HCT116 (cell line): ENCODE results near the gene MAP7. TPM values are rescaled to one million over a fixed set of nuclear protein-coding genes. Genes with fewer than 3 reads are reported as not detected.

Experiments used
- ATAC-seq: fragments of 200-7000 bp; cut with Tn5 transposase; 2 replicates; pipeline ENCODE4 v1.9.1; 2020; ENCODE audit warnings: mild to moderate bottlenecking, moderate library complexity
- BruUV-seq: library from RNA; stranded (reverse); fragments of 400-500 nt; replicated peaks from 2 replicates; lab custom pipeline; 2021; lab: Mats Ljungman, UMichigan
- CTCF ChIA-PET: fragments of 300-600 bp; sonication (Branson Sonifier 250); formaldehyde crosslinking; loops from one replicate; lab custom pipeline; 2021; ENCODE audit warnings: antibody characterized with exemption; lab: Charles Lee
- POLR2A ChIA-PET: fragments of 300-600, 350-600 bp; sonication (Branson Sonifier 250); formaldehyde crosslinking; loops from one replicate; lab custom pipeline; 2021; ENCODE audit warnings: antibody characterized with exemption; lab: Charles Lee
- RAD21 ChIA-PET, 2 experiments: fragments of 300-600 bp; sonication (Branson Sonifier 250); formaldehyde crosslinking; loops; one replicate each; lab custom pipeline; 2023; ENCODE audit warnings: low total read pairs in 2 of 2; ENCODE audit not compliant: uncharacterized antibody in 2 of 2, unreplicated experiment in 2 of 2, low non-redundant PET in 1 of 2; lab: Charles Lee
- DNase-seq: peaks from one replicate; pipeline ENCODE4 v3.0.0-alpha.2; 2010; ENCODE audit warnings: low read depth, low spot score
- H2AFZ ChIP-seq: fragments of 200-600 bp; shearing (Covaris generic), sonication (generic); 2 replicates; pipeline ENCODE4 v1.6.1; 2017; ENCODE audit warnings: low read depth, mixed run types, mixed read lengths, antibody characterized with exemption, low read length; ENCODE audit not compliant: poor library complexity, severe bottlenecking
- H3K27ac ChIP-seq: 2 replicates; pipeline ENCODE4 v1.5.1; 2012; ENCODE audit warnings: low read depth, low read length
- H3K27me3 ChIP-seq: fragments of 200-600 bp; sonication (generic); 2 replicates; pipeline ENCODE4 v1.6.1; 2016; ENCODE audit warnings: mixed run types, low read length, mixed read lengths; ENCODE audit not compliant: insufficient read depth
- H3K36me3 ChIP-seq, 2 experiments: fragments of 200-500 bp in 1 of 2; fragments of 200-600 bp in 1 of 2; sonication (Bioruptor generic) in 1 of 2; sonication (generic) in 1 of 2; 2 replicates each; pipeline versions ENCODE4 v1.5.1 to v1.6.1; 2014 to 2016; ENCODE audit warnings: low read length in 2 of 2, inconsistent platforms in 1 of 2, mixed read lengths in 1 of 2, mixed run types in 1 of 2; ENCODE audit not compliant: insufficient read depth in 2 of 2, control insufficient read depth in 1 of 2
- H3K4me1 ChIP-seq, 2 experiments: fragments of 200-600 bp in 1 of 2; sonication (generic) in 1 of 2; 2 replicates each; pipeline versions ENCODE4 v1.5.1 to v1.6.1; 2012 to 2017; ENCODE audit warnings: low read length in 2 of 2, inconsistent platforms in 1 of 2, mild to moderate bottlenecking in 1 of 2, mixed read lengths in 1 of 2, mixed run types in 1 of 2, moderate library complexity in 1 of 2; ENCODE audit not compliant: insufficient read depth in 2 of 2, control insufficient read depth in 1 of 2
- H3K4me2 ChIP-seq: fragments of 200-600 bp; sonication (generic); 2 replicates; pipeline ENCODE4 v1.6.1; 2017; ENCODE audit warnings: mixed run types, low read length, mixed read lengths
- H3K4me3 ChIP-seq, 2 experiments: fragments of 200-600 bp in 1 of 2; sonication (generic) in 1 of 2; replicated peaks in 1 of 2; 2 replicates each; pipeline ENCODE4 v1.5.1; 2011 to 2016; ENCODE audit warnings: low read length in 2 of 2, control low read depth in 1 of 2, low read depth in 1 of 2, mild to moderate bottlenecking in 1 of 2, mixed read lengths in 1 of 2, mixed run types in 1 of 2
- H3K79me2 ChIP-seq: fragments of 200-600 bp; sonication (generic); 2 replicates; pipeline ENCODE4 v1.6.1; 2017; ENCODE audit warnings: mild to moderate bottlenecking, mixed run types, low read length, moderate library complexity, mixed read lengths; ENCODE audit not compliant: insufficient read depth
- H3K9ac ChIP-seq: fragments of 200-600 bp; sonication (generic); 2 replicates; pipeline ENCODE4 v1.6.1; 2016; ENCODE audit warnings: low read length, mixed read lengths
- H3K9me2 ChIP-seq: fragments of 200-600 bp; sonication (generic), shearing (Covaris generic); 2 replicates; pipeline ENCODE4 v1.6.1; 2017; ENCODE audit warnings: mixed run types, mild to moderate bottlenecking, moderate library complexity; ENCODE audit not compliant: insufficient read depth
- H3K9me3 ChIP-seq, 2 experiments: fragments of 200-500 bp in 1 of 2; fragments of 200-600 bp in 1 of 2; sonication (Bioruptor generic) in 1 of 2; sonication (generic) in 1 of 2; 2 replicates each; pipeline ENCODE4 v1.6.1; 2014 to 2017; ENCODE audit warnings: low read length in 2 of 2, mixed read lengths in 2 of 2, inconsistent platforms in 1 of 2, low read depth in 1 of 2, mild to moderate bottlenecking in 1 of 2, mixed run types in 1 of 2, moderate library complexity in 1 of 2; ENCODE audit not compliant: control insufficient read depth in 1 of 2, insufficient read depth in 1 of 2
- H4K20me1 ChIP-seq: fragments of 200-600 bp; sonication (generic), shearing (Covaris generic); 2 replicates; pipeline ENCODE4 v1.6.1; 2017; ENCODE audit warnings: mixed run types, mild to moderate bottlenecking, moderate library complexity; ENCODE audit not compliant: insufficient read depth
- ATF3 ChIP-seq: IDR thresholded peaks from 2 replicates; pipeline ENCODE4 v1.6.1; 2012
- CEBPB ChIP-seq: IDR thresholded peaks from 2 replicates; pipeline ENCODE4 v1.6.1; 2012; ENCODE audit warnings: low read depth
- CTCF ChIP-seq, 3 experiments: fragments of 200-600 bp in 1 of 3; sonication (generic) in 1 of 3; IDR thresholded peaks in 2 of 3; conservative IDR thresholded peaks in 1 of 3; 2 replicates each; pipeline ENCODE4 v1.5.1; 2012 to 2017; ENCODE audit warnings: low read depth in 2 of 3, low read length in 2 of 3, antibody characterized with exemption in 1 of 3, borderline replicate concordance in 1 of 3, control low read depth in 1 of 3, mild to moderate bottlenecking in 1 of 3, mixed read lengths in 1 of 3, mixed run types in 1 of 3, moderate library complexity in 1 of 3; ENCODE audit not compliant: insufficient read depth in 1 of 3
- EGR1 ChIP-seq: IDR thresholded peaks from 2 replicates; pipeline ENCODE4 v1.6.1; 2012; ENCODE audit warnings: low read depth
- ELF1 ChIP-seq: IDR thresholded peaks from 2 replicates; pipeline ENCODE4 v1.6.1; 2012; ENCODE audit warnings: low read depth, borderline replicate concordance
- EZH2 ChIP-seq: fragments of 200-600 bp; sonication (generic); IDR thresholded peaks from 2 replicates; pipeline ENCODE4 v1.6.1; 2017; ENCODE audit warnings: antibody characterized with exemption, mixed run types
- EZH2phosphoT487 ChIP-seq: fragments of 200-600 bp; IDR thresholded peaks from 2 replicates; pipeline ENCODE4 v1.6.1; 2018; ENCODE audit warnings: antibody characterized with exemption, borderline replicate concordance
- FOSL1 ChIP-seq: IDR thresholded peaks from 2 replicates; pipeline ENCODE4 v1.6.1; 2012; ENCODE audit warnings: low read depth
- JUND ChIP-seq: IDR thresholded peaks from 2 replicates; pipeline ENCODE4 v1.6.1; 2012
- MAX ChIP-seq: IDR thresholded peaks from 2 replicates; pipeline ENCODE4 v1.6.1; 2012
- RAD21 ChIP-seq: IDR thresholded peaks from 2 replicates; pipeline ENCODE4 v1.6.1; 2012; ENCODE audit warnings: low read depth, mild to moderate bottlenecking
- REST ChIP-seq: IDR thresholded peaks from 2 replicates; pipeline ENCODE4 v1.6.1; 2012; ENCODE audit warnings: low read depth
- SIN3A ChIP-seq: IDR thresholded peaks from 2 replicates; pipeline ENCODE4 v1.6.1; 2012; ENCODE audit warnings: low read depth
- SRF ChIP-seq: IDR thresholded peaks from 2 replicates; pipeline ENCODE4 v1.6.1; 2012; ENCODE audit warnings: low read depth
- YY1 ChIP-seq: IDR thresholded peaks from 2 replicates; pipeline ENCODE4 v1.6.1; 2011; ENCODE audit warnings: low read length, low read depth, moderate library complexity, mild to moderate bottlenecking; ENCODE audit not compliant: insufficient replicate concordance; ENCODE audit errors: extremely low read depth
- ZBTB33 ChIP-seq: IDR thresholded peaks from 2 replicates; pipeline ENCODE4 v1.6.1; 2011; ENCODE audit warnings: mild to moderate bottlenecking, low read length, moderate library complexity; ENCODE audit not compliant: insufficient replicate concordance; ENCODE audit errors: extremely low read depth
- intact Hi-C: fragments of 100-400 bp; cut with micrococcal nuclease; formaldehyde crosslinking; loops from 2 replicates; pipeline ENCODE4 v1.10.0; 2022
- total RNA-seq: library from RNA; stranded (reverse); gene quantifications from one replicate; pipeline ENCODE4 v1.2.1, GENCODE V29; 2021; ENCODE audit not compliant: unreplicated experiment

MAP7 gene
- total RNA-seq, 1 experiment from 2014 or later = 35.5 TPM

GRCh38 chr6:136359851-136360250, 190.4 kb downstream of the MAP7 start:
- Histone ChIP-seq H3K36me3 (peaks cover 0 to 6% of the 10 kb centered on the region in 2 experiments; a peak in 2 of 4 replicates), H3K9ac (no peak overlapping the region), H4K20me1 (no peaks in the 10 kb centered on the region), H3K4me1 (no peaks in the 10 kb centered on the region), H3K4me3 (no peak overlapping the region), H2AFZ (no peak overlapping the region), H3K27me3 (no peaks in the 10 kb centered on the region), H3K9me3 (no peaks in the 10 kb centered on the region), H3K9me2 (no peaks in the 10 kb centered on the region), H3K79me2 (no peaks in the 10 kb centered on the region), H3K27ac (no peak overlapping the region), H3K4me2 (no peak overlapping the region)
- ChIA-PET RAD21 (no interaction called here), CTCF (no interaction called here), POLR2A (no interaction called here)
- DNase-seq (no peak), ATAC-seq (no peak)
- TF ChIP-seq SIN3A (no peak), ATF3 (no peak), MAX (no peak), ELF1 (no peak), FOSL1 (no peak), ZBTB33 (no peak), EZH2 (no peak), EGR1 (no peak), EZH2phosphoT487 (no peak), REST (no peak), YY1 (no peak), SRF (no peak), CEBPB (no peak), RAD21 (no peak), CTCF (IDR thresholded peaks at IDR 0.05 in 2 of 3, conservative IDR thresholded peaks at IDR 0.05 in 1 of 3; ENCODE audit: borderline replicate concordance in 1 of 3, insufficient read depth in 1 of 3, low read depth in 2 of 3, low read length in 2 of 3) (no peak), JUND (no peak)
- no TSS peak for BruUV-seq
- intact Hi-C loops = no loop called here
